ENCODE data around the gene RIN3. TPM values are rescaled to one million over a fixed set of nuclear protein-coding genes. Genes with fewer than 3 reads are reported as not detected.

The RIN3 gene
- total and polyA plus RNA-seq, 10 donors, result 17.2 to 117 (median 75.7) TPM

DNA sequence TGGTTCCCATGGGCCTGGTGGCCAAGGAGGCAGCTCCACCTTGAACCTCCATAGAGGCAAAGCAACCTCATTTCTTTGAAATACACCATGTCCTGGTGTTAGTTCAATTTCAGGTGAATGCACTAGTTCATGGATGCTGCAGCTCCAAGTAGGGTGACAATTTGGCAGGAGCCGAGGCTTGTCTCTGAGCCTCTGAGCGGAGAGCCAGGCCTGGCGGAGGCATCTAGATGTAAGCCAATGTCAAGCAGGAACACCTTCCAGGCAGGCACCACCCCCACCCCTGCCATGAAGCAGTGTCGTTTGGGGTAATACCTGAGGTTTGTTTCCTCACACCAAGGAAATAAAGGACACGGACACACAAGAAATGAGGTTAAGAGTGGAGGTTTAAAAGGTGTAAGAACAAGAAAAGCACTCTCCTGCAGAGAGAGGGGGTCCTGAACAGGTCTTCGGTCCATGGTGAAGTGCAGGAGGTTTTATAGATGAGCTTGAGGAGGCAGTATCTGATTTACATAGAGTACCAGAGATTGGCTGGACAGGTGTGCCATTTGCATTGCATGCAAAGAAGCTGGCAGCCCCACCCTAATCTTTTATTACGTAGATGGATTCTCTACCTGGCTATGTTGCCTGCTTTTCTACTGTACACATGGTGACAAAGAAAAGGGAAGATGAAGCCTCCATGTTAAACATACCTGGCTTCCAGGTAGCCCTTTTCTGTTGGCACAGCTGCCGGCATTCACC lies 60.3 kb downstream of the RIN3 start:
- H3K27me3 ChIP-seq (replicated peaks in 1 of 7), result no peaks in the 10 kb centered on the region
- H3K4me3 ChIP-seq, result no peak overlapping the region
- no peak overlapping the region for H3K27ac ChIP-seq
- peaks cover 0 to 97% (median 10%) of the 10 kb centered on the region in 6 donors for H3K36me3 ChIP-seq
- intact Hi-C loops (cut with DNase I; ENCODE audit: low total_unique reads), result no loop called here
- WGBS, 5 donors, result 81 to 91% (median 90%) methylated on average over 8 of the region's 8 CpGs
- no peaks in the 10 kb centered on the region for H3K9me3 ChIP-seq
- DNase-seq, result no peak
- peaks cover 8 to 72% (median 34%) of the 10 kb centered on the region in 6 donors for H3K4me1 ChIP-seq
- TF ChIP-seq, protein P1, sequence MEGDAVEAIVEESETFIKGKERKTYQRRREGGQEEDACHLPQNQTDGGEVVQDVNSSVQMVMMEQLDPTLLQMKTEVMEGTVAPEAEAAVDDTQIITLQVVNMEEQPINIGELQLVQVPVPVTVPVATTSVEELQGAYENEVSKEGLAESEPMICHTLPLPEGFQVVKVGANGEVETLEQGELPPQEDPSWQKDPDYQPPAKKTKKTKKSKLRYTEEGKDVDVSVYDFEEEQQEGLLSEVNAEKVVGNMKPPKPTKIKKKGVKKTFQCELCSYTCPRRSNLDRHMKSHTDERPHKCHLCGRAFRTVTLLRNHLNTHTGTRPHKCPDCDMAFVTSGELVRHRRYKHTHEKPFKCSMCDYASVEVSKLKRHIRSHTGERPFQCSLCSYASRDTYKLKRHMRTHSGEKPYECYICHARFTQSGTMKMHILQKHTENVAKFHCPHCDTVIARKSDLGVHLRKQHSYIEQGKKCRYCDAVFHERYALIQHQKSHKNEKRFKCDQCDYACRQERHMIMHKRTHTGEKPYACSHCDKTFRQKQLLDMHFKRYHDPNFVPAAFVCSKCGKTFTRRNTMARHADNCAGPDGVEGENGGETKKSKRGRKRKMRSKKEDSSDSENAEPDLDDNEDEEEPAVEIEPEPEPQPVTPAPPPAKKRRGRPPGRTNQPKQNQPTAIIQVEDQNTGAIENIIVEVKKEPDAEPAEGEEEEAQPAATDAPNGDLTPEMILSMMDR (IDR thresholded peaks at IDR 0.05 in 8 of 11, conservative IDR thresholded peaks at IDR 0.05 in 3 of 11), result no peak
- no peak for TF ChIP-seq POLR2A (IDR thresholded peaks at IDR 0.05)
- TF ChIP-seq POLR2AphosphoS5 (IDR thresholded peaks at IDR 0.05), result no peak

DNA sequence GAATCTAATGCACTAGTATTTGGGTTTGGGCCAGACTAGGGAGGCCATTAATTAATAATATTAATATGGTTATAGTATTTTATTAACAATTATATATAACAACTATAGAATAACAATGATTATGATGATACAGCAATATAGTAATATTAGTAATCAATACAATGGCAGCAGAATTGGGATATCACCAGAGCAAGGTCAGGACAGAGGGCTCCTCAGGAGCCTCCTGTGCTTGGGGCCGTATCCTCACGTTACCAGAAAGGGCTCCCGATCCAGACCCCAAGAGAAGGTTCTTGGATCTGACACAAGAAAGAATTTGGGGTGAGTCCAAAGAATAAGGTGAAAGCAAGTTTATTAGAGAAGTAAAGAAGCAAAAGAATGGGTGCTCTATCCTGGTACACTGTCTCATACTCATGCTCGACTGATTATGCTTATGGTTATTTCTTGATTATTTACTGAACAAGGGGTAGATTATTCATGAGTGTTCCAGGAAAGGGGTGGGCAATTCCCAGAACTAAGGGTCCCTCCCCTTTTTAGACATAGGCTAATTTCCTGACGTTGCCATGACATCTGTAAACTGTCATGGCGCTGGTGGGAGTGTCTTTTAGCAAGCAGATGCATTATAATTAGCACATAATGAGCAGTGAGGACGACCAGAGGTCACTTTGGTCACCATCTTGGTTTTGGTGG lies 61.6 kb downstream of the RIN3 start:
- no peak overlapping the region for H3K4me3 ChIP-seq
- no peak for TF ChIP-seq POLR2A (IDR thresholded peaks at IDR 0.05)
- TF ChIP-seq, protein P1 (IDR thresholded peaks at IDR 0.05 in 8 of 11, conservative IDR thresholded peaks at IDR 0.05 in 3 of 11), result no peak
- no peak for TF ChIP-seq POLR2AphosphoS5 (IDR thresholded peaks at IDR 0.05)
- WGBS, 5 donors, result 83 to 88% (median 87%) methylated on average over 7 of the region's 7 CpGs
- peak overlapping the region in 1 of 8 donors; percentile 82 for H3K27ac ChIP-seq
- H3K9me3 ChIP-seq, result no peaks in the 10 kb centered on the region
- peak; percentile 8 for DNase-seq
- peaks cover 0 to 97% (median 21%) of the 10 kb centered on the region in 6 donors for H3K36me3 ChIP-seq
- peaks cover 8 to 65% (median 23%) of the 10 kb centered on the region in 6 donors for H3K4me1 ChIP-seq
- intact Hi-C loops (cut with DNase I; ENCODE audit: low total_unique reads), result no loop called here
- H3K27me3 ChIP-seq (replicated peaks in 1 of 7), result no peaks in the 10 kb centered on the region

DNA sequence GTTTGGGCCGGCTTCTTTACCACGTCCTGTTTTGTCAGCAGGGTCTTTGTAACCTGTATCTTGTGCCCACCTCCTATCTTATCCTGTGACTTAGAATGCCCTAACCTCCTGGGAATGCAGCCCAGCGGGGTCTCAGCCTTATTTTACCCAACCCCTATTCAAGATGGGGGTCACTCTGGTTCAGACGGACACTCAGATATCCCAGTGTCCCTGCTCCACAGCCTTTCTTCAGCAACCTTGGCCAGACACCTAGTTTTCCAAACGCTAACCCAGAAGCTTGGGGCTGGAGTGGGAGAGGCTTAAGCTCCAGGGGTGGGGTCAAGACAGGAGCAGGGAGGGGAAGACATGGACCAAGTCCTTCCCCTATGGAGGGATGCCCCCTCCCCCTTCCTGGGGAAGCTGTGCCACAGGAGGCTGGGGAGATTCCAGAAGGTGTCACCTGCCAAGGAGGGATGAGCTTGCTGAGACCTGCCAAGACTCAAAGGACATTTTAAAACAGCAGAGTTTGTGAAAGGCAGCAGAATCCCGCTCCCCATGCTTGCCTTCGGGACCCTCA lies 62.2 kb downstream of the RIN3 start:
- peak overlapping the region in 1 of 8 donors; percentile 82 for H3K27ac ChIP-seq
- H3K9me3 ChIP-seq, result no peaks in the 10 kb centered on the region
- WGBS, 5 donors, result 84 to 93% (median 92%) methylated on average over 7 of the region's 7 CpGs
- no peak for TF ChIP-seq POLR2A (IDR thresholded peaks at IDR 0.05)
- no peak for TF ChIP-seq POLR2AphosphoS5 (IDR thresholded peaks at IDR 0.05)
- H3K36me3 ChIP-seq, result peaks cover 0 to 99% (median 25%) of the 10 kb centered on the region in 6 donors
- no peaks in the 10 kb centered on the region for H3K27me3 ChIP-seq (replicated peaks in 1 of 7)
- H3K4me1 ChIP-seq, result peaks cover 8 to 63% (median 23%) of the 10 kb centered on the region in 6 donors
- intact Hi-C loops (cut with DNase I; ENCODE audit: low total_unique reads), result no loop called here
- H3K4me3 ChIP-seq, result no peak overlapping the region
- peak; percentile 52 for DNase-seq

DNA sequence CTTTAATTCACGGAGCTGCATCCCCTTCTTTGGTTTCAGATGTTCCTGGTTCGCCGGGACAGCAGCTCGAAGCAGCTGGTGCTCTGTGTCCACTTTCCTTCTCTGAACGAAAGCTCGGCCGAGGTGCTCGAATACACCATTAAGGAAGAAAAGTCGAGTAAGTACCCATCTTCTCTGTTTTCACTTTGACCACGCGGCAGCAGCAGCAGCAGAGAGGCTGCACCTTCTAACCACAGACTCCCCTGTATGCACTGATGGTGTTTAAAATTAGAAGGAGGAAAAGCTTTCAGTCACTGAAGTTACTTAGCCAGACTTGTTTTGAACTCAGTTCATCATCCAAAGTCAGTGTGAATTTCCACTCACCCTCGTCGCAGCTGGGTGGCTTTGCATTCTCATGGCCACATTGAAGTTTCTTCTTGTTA lies 63.8 kb downstream of the RIN3 start:
- peak; percentile 75 for DNase-seq
- no peak for TF ChIP-seq POLR2AphosphoS5 (IDR thresholded peaks at IDR 0.05)
- TF ChIP-seq, protein P1 (IDR thresholded peaks at IDR 0.05 in 8 of 11, conservative IDR thresholded peaks at IDR 0.05 in 3 of 11), result no peak
- TF ChIP-seq POLR2A (IDR thresholded peaks at IDR 0.05), result no peak
- intact Hi-C loops (cut with DNase I; ENCODE audit: low total_unique reads), result no loop called here
- peak overlapping the region in 7 of 8 donors; percentile 16 to 82 (median 63) for H3K27ac ChIP-seq
- H3K9me3 ChIP-seq, result no peaks in the 10 kb centered on the region
- H3K36me3 ChIP-seq, result peaks cover 0 to 99% (median 29%) of the 10 kb centered on the region in 6 donors
- peaks cover 11 to 64% (median 31%) of the 10 kb centered on the region in 6 donors for H3K4me1 ChIP-seq
- WGBS, 5 donors, result 37 to 65% (median 60%) methylated on average over 13 of the region's 13 CpGs
- peak overlapping the region in 1 of 8 donors; percentile 43 for H3K4me3 ChIP-seq
- no peaks in the 10 kb centered on the region for H3K27me3 ChIP-seq (replicated peaks in 1 of 7)

Measured in spleen (tissue), 11 donors.